ENCODE results near the gene ANTXR1.
"Not testable (repeated sequence)": the region's sequence is repeated elsewhere in the genome, so short reads cannot be mapped to it uniquely, and the experiment has no call there.

ANTXR1 gene

GRCh38 chr2:69214898-69215297 is 201.9 kb downstream of the ANTXR1 start:
- no peak for DNase-seq

- DNase-seq = no peak
Measured at GRCh38 chr2:69216535-69217332, 203.8 kb downstream of the ANTXR1 start.

GRCh38 chr2:69217333-69218080 is 204.5 kb downstream of the ANTXR1 start:
- no peak for DNase-seq

GRCh38 chr2:69221512-69221911 is 208.5 kb downstream of the ANTXR1 start:
- DNase-seq = no peak

- DNase-seq = no peak
Measured at GRCh38 chr2:69221960-69222751, 209.2 kb downstream of the ANTXR1 start.

- no peak for DNase-seq
Measured at GRCh38 chr2:69222953-69223658, 210.1 kb downstream of the ANTXR1 start.

GRCh38 chr2:69223759-69224511 is 211.0 kb downstream of the ANTXR1 start:
- DNase-seq = no peak

- no peak for DNase-seq
Measured at GRCh38 chr2:69224512-69224837, 211.5 kb downstream of the ANTXR1 start.

GRCh38 chr2:69225933-69226332 is 213.0 kb downstream of the ANTXR1 start:
- DNase-seq = no peak

GRCh38 chr2:69226903-69227302 is 213.9 kb downstream of the ANTXR1 start:
- DNase-seq = no peak

GRCh38 chr2:69227716-69228115 is 214.7 kb downstream of the ANTXR1 start:
- no peak for DNase-seq

GRCh38 chr2:69230946-69231345 is 218.0 kb downstream of the ANTXR1 start:
- not testable (repeated sequence) for DNase-seq

- DNase-seq = no peak
Measured at GRCh38 chr2:69231612-69232277, 218.8 kb downstream of the ANTXR1 start.

- DNase-seq = not testable (repeated sequence)
Measured at GRCh38 chr2:69235835-69236234, 222.9 kb downstream of the ANTXR1 start.

GRCh38 chr2:69237070-69237670 is 224.2 kb downstream of the ANTXR1 start:
- DNase-seq = no peak

GRCh38 chr2:69238449-69239031 is 225.6 kb downstream of the ANTXR1 start:
- DNase-seq = no peak

GRCh38 chr2:69241093-69241492 is 228.1 kb downstream of the ANTXR1 start:
- no peak for DNase-seq

GRCh38 chr2:69241664-69242514 is 228.9 kb downstream of the ANTXR1 start:
- DNase-seq = no peak

- no peak for DNase-seq
Measured at GRCh38 chr2:69242651-69243051, 229.7 kb downstream of the ANTXR1 start.

- no peak for DNase-seq
Measured at GRCh38 chr2:69243652-69244051, 230.7 kb downstream of the ANTXR1 start.
